Measurements from ENCODE around the gene DDC.
"Not testable (repeated sequence)": the region's sequence is repeated elsewhere in the genome, so short reads cannot be mapped to it uniquely, and the experiment has no call there.

Gene DDC

DNA sequence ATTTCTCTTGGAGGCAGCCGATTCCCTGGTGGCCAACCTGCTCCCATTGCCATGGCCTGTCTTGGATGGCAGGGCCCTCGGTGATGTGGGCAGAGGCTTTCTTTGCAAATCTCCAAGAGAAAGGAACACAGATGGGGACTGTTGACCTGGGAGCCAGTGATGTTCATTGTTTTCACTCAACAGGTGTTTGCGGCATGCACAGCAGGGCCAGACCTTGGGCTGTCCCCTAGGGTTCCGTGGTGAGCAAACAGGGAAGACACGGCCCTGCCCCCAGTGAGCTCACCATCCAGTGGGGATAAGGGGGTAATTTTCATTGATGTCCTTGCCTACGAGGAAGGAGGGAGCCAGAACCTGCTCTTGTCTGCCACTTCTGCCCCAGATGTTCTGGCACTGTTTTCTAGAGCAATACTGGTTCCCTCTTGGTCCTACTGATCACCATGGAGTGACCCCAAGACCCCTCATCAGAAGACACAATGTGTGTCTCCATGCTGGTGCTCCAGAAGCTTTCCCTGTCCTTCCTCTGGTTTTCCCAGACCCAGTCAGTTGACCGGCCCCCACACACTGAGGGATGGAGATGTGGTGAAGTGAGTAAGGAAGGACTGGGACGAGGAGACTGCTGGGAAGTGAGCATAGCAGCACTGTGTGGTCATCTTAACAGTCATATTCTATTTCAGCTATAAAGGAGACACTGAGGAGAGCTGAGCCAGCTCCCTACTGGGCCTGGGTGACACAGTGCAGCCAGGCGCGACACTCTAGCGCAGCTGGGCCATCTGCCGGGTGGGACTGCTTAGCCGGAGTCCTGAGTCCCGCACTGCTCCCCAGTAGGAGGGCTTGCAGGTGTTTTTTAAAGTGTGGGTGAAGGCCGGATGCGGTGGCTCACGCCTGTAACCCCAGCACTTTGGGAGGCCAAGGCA lies 94.7 kb downstream of the DDC start:
- 93 to 97% methylated on average over 12 to 13 of the region's 17 CpGs for WGBS, 2 experiments (ENCODE audit: insufficient coverage in 2 of 2)

GRCh38 chr7:50469181-50469580 lies 96.0 kb downstream of the DDC start:
- no peaks in the 10 kb centered on the region for H3K4me1 ChIP-seq (ENCODE audit: control insufficient read depth, insufficient read depth, low read length, poor library complexity, severe bottlenecking)

More for the DNA sequence above, 94.7 kb downstream of the DDC start:
- Histone ChIP-seq H3K9me3 (ENCODE audit: control insufficient read depth, low read length) (no peaks in the 10 kb centered on the region), H3K4me3 (ENCODE audit: extremely low read depth, insufficient read depth, low read length, poor library complexity, severe bottlenecking) (no peak overlapping the region), H3K4me1 (ENCODE audit: control insufficient read depth, insufficient read depth, low read length, poor library complexity, severe bottlenecking) (no peaks in the 10 kb centered on the region), H3K36me3 (ENCODE audit: control insufficient read depth, insufficient read depth, low read length) (no peaks in the 10 kb centered on the region), H3K27ac (ENCODE audit: low read depth, low read length, severe bottlenecking) (no peak overlapping the region)

GRCh38 chr7:50467817-50468610 lies 97.2 kb downstream of the DDC start:
- 11 to 16% methylated on average over 25 to 26 of the region's 30 CpGs for WGBS, 2 experiments (ENCODE audit: insufficient coverage in 2 of 2)
- Histone ChIP-seq H3K9me3 (ENCODE audit: control insufficient read depth, low read length) (no peaks in the 10 kb centered on the region), H3K4me3 (ENCODE audit: extremely low read depth, insufficient read depth, low read length, poor library complexity, severe bottlenecking) (no peak overlapping the region)

More at GRCh38 chr7:50469181-50469580, 96.0 kb downstream of the DDC start:
- H3K27ac ChIP-seq (ENCODE audit: low read depth, low read length, severe bottlenecking): no peak overlapping the region
- 100% methylated on average over 1 of the region's 4 CpGs for WGBS, 2 experiments (ENCODE audit: insufficient coverage in 2 of 2)
- H3K36me3 ChIP-seq (ENCODE audit: control insufficient read depth, insufficient read depth, low read length): no peaks in the 10 kb centered on the region
- no peaks in the 10 kb centered on the region for H3K9me3 ChIP-seq (ENCODE audit: control insufficient read depth, low read length)
- H3K4me3 ChIP-seq (ENCODE audit: extremely low read depth, insufficient read depth, low read length, poor library complexity, severe bottlenecking): no peak overlapping the region

GRCh38 chr7:50466815-50467585 lies 98.2 kb downstream of the DDC start:
- Histone ChIP-seq H3K4me3 (ENCODE audit: extremely low read depth, insufficient read depth, low read length, poor library complexity, severe bottlenecking) (no peak overlapping the region), H3K9me3 (ENCODE audit: control insufficient read depth, low read length) (no peaks in the 10 kb centered on the region), H3K4me1 (ENCODE audit: control insufficient read depth, insufficient read depth, low read length, poor library complexity, severe bottlenecking) (no peaks in the 10 kb centered on the region), H3K36me3 (ENCODE audit: control insufficient read depth, insufficient read depth, low read length) (no peaks in the 10 kb centered on the region), H3K27ac (ENCODE audit: low read depth, low read length, severe bottlenecking) (no peak overlapping the region)
- 93 to 95% methylated on average over 10 of the region's 11 CpGs for WGBS, 2 experiments (ENCODE audit: insufficient coverage in 2 of 2)

More at GRCh38 chr7:50467817-50468610, 97.2 kb downstream of the DDC start:
- H3K4me1 ChIP-seq (ENCODE audit: control insufficient read depth, insufficient read depth, low read length, poor library complexity, severe bottlenecking): no peaks in the 10 kb centered on the region
- no peaks in the 10 kb centered on the region for H3K36me3 ChIP-seq (ENCODE audit: control insufficient read depth, insufficient read depth, low read length)
- H3K27ac ChIP-seq (ENCODE audit: low read depth, low read length, severe bottlenecking): no peak overlapping the region

- Histone ChIP-seq H3K36me3 (ENCODE audit: control insufficient read depth, insufficient read depth, low read length) (no peaks in the 10 kb centered on the region), H3K4me1 (ENCODE audit: control insufficient read depth, insufficient read depth, low read length, poor library complexity, severe bottlenecking) (no peaks in the 10 kb centered on the region), H3K27ac (ENCODE audit: low read depth, low read length, severe bottlenecking) (no peak overlapping the region), H3K4me3 (ENCODE audit: extremely low read depth, insufficient read depth, low read length, poor library complexity, severe bottlenecking) (no peak overlapping the region), H3K9me3 (ENCODE audit: control insufficient read depth, low read length) (no peaks in the 10 kb centered on the region)
- WGBS, 2 experiments (ENCODE audit: insufficient coverage in 2 of 2): 92 to 95% methylated on average over 9 to 13 of the region's 13 CpGs
These were observed 102.2 kb downstream of the DDC start for GRCh38 chr7:50463035-50463434.

GRCh38 chr7:50462361-50462760 lies 102.8 kb downstream of the DDC start:
- H3K4me3 ChIP-seq (ENCODE audit: extremely low read depth, insufficient read depth, low read length, poor library complexity, severe bottlenecking): no peak overlapping the region
- 100% methylated on average over 2 of the region's 4 CpGs; no CpG with 5 or more reads in 1 of the 2 experiments for WGBS, 2 experiments (ENCODE audit: insufficient coverage in 2 of 2)
- H3K4me1 ChIP-seq (ENCODE audit: control insufficient read depth, insufficient read depth, low read length, poor library complexity, severe bottlenecking): no peaks in the 10 kb centered on the region
- no peaks in the 10 kb centered on the region for H3K9me3 ChIP-seq (ENCODE audit: control insufficient read depth, low read length)
- H3K36me3 ChIP-seq (ENCODE audit: control insufficient read depth, insufficient read depth, low read length): no peaks in the 10 kb centered on the region
- no peak overlapping the region for H3K27ac ChIP-seq (ENCODE audit: low read depth, low read length, severe bottlenecking)

DNA sequence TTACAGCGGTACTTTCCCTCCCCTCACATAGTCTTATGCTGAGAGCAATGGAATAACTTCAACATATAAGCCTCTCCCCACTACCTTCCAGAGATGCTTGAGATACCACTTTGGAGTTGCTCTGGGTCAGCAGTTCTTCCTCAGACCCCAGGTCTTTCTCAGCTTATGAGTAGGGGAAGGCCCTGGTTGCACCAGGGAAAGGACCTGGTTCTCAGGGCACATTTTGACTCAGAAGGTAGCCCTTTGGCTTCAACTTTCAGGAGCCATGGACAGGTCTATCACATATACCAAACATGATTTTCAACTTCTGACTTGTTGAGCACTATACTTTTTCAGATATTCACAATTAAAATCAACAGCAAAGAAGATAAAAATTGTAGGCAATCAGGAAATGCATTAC lies 103.5 kb downstream of the DDC start:
- no peaks in the 10 kb centered on the region for H3K4me1 ChIP-seq (ENCODE audit: control insufficient read depth, insufficient read depth, low read length, poor library complexity, severe bottlenecking)
- no peaks in the 10 kb centered on the region for H3K9me3 ChIP-seq (ENCODE audit: control insufficient read depth, low read length)
- H3K36me3 ChIP-seq (ENCODE audit: control insufficient read depth, insufficient read depth, low read length): no peaks in the 10 kb centered on the region
- H3K4me3 ChIP-seq (ENCODE audit: extremely low read depth, insufficient read depth, low read length, poor library complexity, severe bottlenecking): no peak overlapping the region
- H3K27ac ChIP-seq (ENCODE audit: low read depth, low read length, severe bottlenecking): no peak overlapping the region
- 100% methylated on average over 1 of the region's 1 CpG; no CpG with 5 or more reads in 1 of the 2 experiments for WGBS, 2 experiments (ENCODE audit: insufficient coverage in 2 of 2)

- H3K4me1 ChIP-seq (ENCODE audit: control insufficient read depth, insufficient read depth, low read length, poor library complexity, severe bottlenecking); H3K9me3 ChIP-seq (ENCODE audit: control insufficient read depth, low read length); H3K36me3 ChIP-seq (ENCODE audit: control insufficient read depth, insufficient read depth, low read length); H3K27ac ChIP-seq (ENCODE audit: low read depth, low read length, severe bottlenecking); H3K4me3 ChIP-seq (ENCODE audit: extremely low read depth, insufficient read depth, low read length, poor library complexity, severe bottlenecking): not testable (repeated sequence)
- WGBS, 2 experiments (ENCODE audit: insufficient coverage in 2 of 2): 93 to 97% methylated on average over 6 to 14 of the region's 27 CpGs
These were observed 106.0 kb downstream of the DDC start for GRCh38 chr7:50459183-50459582.

DNA sequence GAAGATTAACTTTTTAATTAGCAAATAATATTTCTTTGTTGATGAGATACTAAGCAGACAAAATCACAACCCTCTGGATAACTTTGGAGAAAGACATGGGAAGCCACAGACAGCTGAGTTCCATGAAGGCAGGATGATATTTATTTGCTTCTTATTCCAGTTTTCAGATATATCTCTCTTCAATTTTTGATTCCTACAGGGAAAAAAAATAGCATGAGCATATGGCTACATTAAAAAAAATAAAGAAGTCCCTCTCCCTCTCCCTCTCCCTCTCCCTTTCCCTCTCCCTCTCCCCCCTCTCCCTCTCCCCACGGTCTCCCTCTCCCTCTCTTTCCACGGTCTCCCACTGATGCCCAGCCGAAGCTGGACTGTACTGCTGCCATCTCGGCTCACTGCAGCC lies 106.6 kb downstream of the DDC start:
- H3K27ac ChIP-seq (ENCODE audit: low read depth, low read length, severe bottlenecking); H3K4me1 ChIP-seq (ENCODE audit: control insufficient read depth, insufficient read depth, low read length, poor library complexity, severe bottlenecking); H3K4me3 ChIP-seq (ENCODE audit: extremely low read depth, insufficient read depth, low read length, poor library complexity, severe bottlenecking); H3K9me3 ChIP-seq (ENCODE audit: control insufficient read depth, low read length); H3K36me3 ChIP-seq (ENCODE audit: control insufficient read depth, insufficient read depth, low read length): not testable (repeated sequence)
- no CpG with 5 or more reads among the region's 4 CpGs for WGBS, 2 experiments (ENCODE audit: insufficient coverage in 2 of 2)

DNA sequence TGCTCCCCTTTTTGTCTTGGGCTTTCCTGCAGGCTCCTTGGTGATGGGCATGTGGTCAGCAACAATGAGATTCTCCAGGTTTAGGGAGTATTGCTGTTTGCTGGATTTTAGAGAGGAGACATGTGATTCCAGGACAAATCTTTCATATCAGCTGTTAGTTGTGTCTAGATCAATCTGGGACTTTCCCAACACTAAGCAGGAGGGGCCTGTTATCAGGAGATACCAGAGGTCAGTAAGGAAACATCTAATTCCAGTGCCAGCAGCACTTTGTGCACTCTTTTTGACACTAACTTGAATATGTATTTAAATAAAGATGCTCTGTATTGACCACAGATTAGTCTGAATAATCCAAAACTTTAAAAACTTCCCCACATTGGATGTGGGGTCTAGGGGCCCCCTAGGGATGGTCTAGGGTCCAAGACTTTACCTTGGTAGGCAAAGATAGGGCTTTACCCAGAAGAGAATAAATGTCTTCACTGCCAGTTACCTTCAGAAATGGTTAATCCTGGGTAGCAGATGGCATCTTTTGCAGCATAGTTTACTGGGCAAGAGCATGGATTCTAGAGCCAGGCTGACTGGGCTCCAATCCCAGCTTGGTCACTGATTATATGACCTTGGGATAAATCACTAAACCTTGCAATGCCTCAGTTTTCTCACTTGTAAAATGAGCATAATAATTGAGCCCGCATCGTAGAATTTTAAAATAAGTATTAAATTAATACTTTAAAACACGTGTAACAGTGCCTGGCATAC lies 108.7 kb downstream of the DDC start:
- Histone ChIP-seq H3K36me3 (ENCODE audit: control insufficient read depth, insufficient read depth, low read length) (no peaks in the 10 kb centered on the region), H3K4me1 (ENCODE audit: control insufficient read depth, insufficient read depth, low read length, poor library complexity, severe bottlenecking) (no peaks in the 10 kb centered on the region), H3K27ac (ENCODE audit: low read depth, low read length, severe bottlenecking) (no peak overlapping the region), H3K4me3 (ENCODE audit: extremely low read depth, insufficient read depth, low read length, poor library complexity, severe bottlenecking) (no peak overlapping the region), H3K9me3 (ENCODE audit: control insufficient read depth, low read length) (no peaks in the 10 kb centered on the region)
- WGBS, 2 experiments (ENCODE audit: insufficient coverage in 2 of 2): 80% methylated on average over 1 of the region's 3 CpGs; no CpG with 5 or more reads in 1 of the 2 experiments
